GM12872 (cell line): ENCODE measurements around the gene IGLL5.

Experiments
- CTCF ChIP-seq: IDR thresholded peaks from 3 replicates; pipeline ENCODE4 v1.5.1; 2011; ENCODE audit warnings: low read depth, mild to moderate bottlenecking, low read length, moderate library complexity; ENCODE audit not compliant: insufficient read depth

The IGLL5 gene

GRCh38 chr22:22940961-22941605 is 53.5 kb downstream of the IGLL5 start:
- TF ChIP-seq CTCF, result no peak

DNA sequence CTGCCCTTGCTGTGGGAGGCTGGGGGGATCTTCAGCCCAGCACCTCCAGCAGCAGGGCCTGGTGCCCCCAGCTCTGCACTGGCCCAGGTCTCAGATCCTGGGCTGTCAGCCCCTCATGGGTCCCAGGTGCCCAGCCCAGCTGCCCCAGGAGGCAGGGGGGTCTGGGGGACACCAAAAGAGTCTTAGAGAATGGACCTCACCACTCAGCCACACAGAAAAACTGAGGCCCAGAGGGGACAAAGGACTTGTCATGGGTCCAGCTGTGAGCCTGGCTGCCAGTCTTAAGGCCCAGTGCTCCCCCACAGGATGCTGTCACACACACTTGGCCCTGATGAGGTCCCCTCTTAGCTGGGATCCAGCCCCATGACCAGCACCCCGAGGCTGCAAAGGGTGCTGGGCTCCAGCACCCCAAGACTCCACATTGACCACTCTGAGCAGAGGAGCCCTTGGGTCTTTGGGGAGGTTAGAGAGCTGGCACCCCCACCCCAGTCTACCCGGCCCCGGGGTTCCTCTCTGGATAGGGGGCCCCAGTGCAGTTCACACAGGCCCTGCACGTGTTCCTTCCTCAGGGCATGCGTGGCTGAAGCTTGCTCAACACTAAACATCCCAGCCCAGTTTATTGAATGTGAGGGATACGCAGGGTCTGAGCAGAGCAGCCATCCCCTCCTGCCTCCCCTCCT is 54.4 kb downstream of the IGLL5 start:
- TF ChIP-seq CTCF, result no peak

DNA sequence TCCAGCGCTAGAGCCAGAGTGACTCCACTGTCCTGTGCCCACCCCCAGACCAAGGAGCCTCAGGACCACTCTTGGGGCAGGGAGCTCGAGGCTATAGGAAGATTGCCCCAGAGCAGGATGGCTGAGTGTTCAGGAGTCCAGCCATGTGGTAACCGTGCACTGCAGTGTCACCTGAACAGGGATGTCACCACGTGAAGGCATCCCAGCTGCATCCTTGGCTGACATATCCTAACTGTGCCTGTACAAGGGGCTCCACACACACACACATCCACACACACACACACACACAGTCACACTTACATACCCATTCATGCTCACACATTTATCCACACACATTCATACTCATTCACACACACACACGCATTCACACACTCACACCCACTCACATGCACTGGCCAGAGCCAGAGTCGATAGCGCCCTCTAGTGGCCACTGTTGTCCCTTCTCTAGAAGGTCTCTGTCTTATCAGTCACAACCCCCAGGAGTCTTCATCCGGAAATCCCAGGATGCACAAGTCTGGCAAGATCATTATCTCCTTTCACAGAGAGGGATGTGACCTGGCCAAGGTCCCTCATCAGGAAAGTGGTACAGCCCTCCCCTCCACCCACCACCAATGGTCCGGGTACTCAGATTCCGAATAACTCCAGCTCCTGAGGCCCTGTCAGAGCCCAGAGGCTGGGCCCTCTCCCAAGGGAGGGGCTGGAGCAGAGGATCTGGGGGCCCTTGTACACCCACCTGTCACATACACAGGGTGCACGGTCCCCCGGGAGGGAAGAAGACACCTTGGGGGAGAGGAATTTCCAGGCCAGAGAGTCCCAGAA is 55.1 kb downstream of the IGLL5 start:
- peak; percentile 95 for TF ChIP-seq CTCF

DNA sequence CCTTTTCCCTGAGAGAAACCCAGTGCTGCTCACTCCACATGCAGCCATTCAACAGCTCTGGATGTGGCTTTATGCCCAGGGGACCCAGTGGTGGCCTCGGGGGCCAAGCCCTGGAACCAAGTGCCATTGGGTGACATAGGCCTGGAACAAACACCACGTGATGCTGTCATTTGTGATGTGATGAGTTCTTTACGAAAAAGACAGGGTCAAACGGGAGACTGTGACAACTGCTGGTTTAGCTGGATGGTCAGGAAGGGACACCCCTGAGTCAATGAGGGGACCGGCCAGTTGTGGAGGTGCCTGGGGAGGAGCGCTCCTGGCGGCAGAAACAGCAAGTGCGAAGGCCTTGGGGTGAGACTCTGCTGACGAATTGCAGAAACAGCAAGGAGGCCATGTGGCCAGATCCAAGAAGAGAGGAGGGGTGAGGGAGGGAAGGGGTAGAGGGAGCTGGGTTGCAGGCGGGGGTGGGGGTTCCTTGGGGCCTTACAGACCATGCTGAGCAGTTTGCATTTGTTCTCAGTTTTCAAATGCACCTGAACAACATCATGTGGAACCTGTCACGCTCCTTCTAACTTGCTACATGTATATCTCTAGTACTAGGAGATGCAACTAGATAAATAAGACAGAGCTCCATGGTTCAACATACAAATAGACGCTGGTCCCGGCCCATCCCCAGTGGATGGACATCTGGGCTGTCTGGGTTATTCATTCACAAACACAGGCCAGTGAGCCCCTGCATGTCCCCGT is 56.1 kb downstream of the IGLL5 start:
- TF ChIP-seq CTCF, result peak; percentile 55

DNA sequence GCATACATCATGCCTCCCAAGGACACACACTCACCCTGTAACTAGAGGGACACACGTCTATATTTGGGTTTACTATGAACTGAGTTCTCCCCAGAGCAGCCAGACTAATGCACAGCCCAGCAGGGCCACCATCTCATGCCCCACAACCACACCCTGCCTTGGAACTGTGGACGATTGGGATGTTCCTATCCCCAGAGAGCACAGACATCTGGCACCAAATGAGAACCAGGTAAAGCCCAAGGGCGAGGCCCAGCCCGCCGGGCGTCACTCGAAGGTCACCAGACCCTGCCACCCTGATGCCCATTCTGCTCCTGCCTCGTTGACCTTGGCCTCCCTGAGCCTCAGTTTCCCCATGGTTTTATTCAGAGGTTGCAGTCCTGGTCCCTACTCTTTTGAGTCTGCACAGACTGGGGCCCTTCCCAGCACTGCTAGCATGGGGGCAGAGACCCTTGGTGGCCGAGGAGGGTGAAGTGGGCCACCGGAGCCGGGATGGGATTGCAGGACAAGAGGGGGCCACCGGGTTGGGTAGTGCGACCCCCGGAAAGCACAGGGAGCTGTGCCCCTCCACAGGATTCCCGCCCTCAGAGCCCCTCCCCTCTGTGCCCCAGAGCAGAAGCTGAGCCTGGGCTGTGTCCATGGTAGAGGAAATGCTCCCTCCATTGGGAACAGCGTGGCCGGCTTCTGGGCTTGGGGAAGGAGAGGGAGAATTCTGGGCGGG is 56.8 kb downstream of the IGLL5 start:
- TF ChIP-seq CTCF, result no peak

GRCh38 chr22:22945195-22945594 is 57.6 kb downstream of the IGLL5 start:
- no peak for TF ChIP-seq CTCF
